Mucosa of rectum (tissue), 2 donors: ENCODE measurements around the gene THRAP3.

ENCODE experiments used
- H3K27ac ChIP-seq, 2 donors: one replicate each; pipeline ENCODE4 v1.7.0; 2013; ENCODE audit warnings: inconsistent platforms in 2 of 2, low read depth in 2 of 2, low read length in 2 of 2
- H3K27me3 ChIP-seq, 2 donors: one replicate each; pipeline ENCODE4 v1.7.0; 2013; ENCODE audit warnings: low read length in 2 of 2; ENCODE audit not compliant: control insufficient read depth in 2 of 2, insufficient read depth in 2 of 2
- H3K36me3 ChIP-seq, 2 donors: one replicate each; pipeline ENCODE4 v1.7.0; 2013; ENCODE audit warnings: low read length in 2 of 2; ENCODE audit not compliant: control insufficient read depth in 2 of 2, insufficient read depth in 2 of 2
- H3K4me1 ChIP-seq, 2 donors: one replicate each; pipeline ENCODE4 v1.7.0; 2013; ENCODE audit warnings: low read length in 2 of 2, mild to moderate bottlenecking in 1 of 2; ENCODE audit not compliant: control insufficient read depth in 2 of 2, insufficient read depth in 2 of 2
- H3K4me3 ChIP-seq, 2 donors: one replicate each; pipeline ENCODE4 v1.7.0; 2013; ENCODE audit warnings: low read length in 2 of 2
- H3K9ac ChIP-seq, 2 donors: one replicate each; pipeline ENCODE4 v1.7.0; 2013; ENCODE audit warnings: low read length in 2 of 2, low read depth in 1 of 2, mild to moderate bottlenecking in 1 of 2
- H3K9me3 ChIP-seq, 2 donors: one replicate each; pipeline ENCODE4 v1.7.0; 2013; ENCODE audit warnings: low read length in 2 of 2; ENCODE audit not compliant: control insufficient read depth in 2 of 2
- donor health status: healthy.
- donor health status: Normal muscosa, but diverticular disease.

THRAP3 gene

DNA sequence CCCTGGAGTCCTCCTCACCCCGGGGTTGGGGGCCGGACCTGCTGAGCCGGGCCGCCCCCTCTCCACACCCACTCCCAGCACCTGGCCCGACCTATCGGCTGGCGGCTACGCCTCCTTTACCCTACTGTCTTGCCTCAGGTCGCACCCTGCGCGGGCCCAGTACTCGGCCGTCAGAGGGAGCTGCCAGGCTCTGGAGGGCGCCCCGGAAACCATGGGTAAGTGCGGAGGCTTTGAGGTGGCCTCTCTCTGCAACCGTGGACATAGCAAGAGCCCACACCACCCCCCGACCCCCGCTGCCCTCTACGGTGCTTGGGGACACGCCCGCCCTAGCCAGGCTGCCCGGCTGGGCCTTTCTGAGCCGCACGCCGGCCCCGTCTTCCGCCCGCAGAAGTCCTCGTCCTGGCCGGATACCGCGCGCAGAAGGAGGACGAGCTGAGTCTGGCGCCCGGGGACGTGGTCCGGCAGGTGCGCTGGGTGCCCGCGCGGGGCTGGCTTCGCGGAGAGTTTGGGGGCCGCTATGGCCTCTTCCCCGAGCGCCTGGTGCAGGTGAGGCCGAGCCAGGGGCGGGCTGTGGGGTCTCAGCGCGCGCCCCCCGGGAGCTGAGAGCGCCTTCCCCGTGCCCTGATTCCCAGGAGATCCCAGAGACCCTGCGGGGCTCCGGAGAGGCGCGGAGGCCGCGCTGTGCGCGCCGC lies 82.1 kb downstream of the THRAP3 start, which contains the start of gene SH3D21:
Gene SH3D21 (plus strand): TSS at position 159 of the 692 bp plus-strand sequence. CDS start 53 bp downstream, at position 212.
- Histone ChIP-seq H3K9me3 (no peaks in the 10 kb centered on the region), H3K9ac (peak within 1 kb of the TSS; percentile 74 to 85), H3K27me3 (no peaks in the 10 kb centered on the region), H3K27ac (peak within 1 kb of the TSS; percentile 89 to 90), H3K4me3 (peak within 1 kb of the TSS; percentile 77 to 85), H3K36me3 (peaks cover 17 to 24% of the 10 kb centered on the region in 2 donors), H3K4me1 (peaks cover 13% of the 10 kb centered on the region in 2 donors)

- no peaks in the 10 kb centered on the region for H3K27me3 ChIP-seq
- no peaks in the 10 kb centered on the region for H3K9me3 ChIP-seq
- peak overlapping the region; percentile 74 to 85 for H3K9ac ChIP-seq
- peak overlapping the region; percentile 77 to 85 for H3K4me3 ChIP-seq
- peaks cover 11 to 18% of the 10 kb centered on the region in 2 donors for H3K36me3 ChIP-seq
- peaks cover 13% of the 10 kb centered on the region in 2 donors for H3K4me1 ChIP-seq
- H3K27ac ChIP-seq, result peak overlapping the region; percentile 89 to 90
Observed at GRCh38 chr1:36306902-36307456, 82.7 kb downstream of the THRAP3 start.

DNA sequence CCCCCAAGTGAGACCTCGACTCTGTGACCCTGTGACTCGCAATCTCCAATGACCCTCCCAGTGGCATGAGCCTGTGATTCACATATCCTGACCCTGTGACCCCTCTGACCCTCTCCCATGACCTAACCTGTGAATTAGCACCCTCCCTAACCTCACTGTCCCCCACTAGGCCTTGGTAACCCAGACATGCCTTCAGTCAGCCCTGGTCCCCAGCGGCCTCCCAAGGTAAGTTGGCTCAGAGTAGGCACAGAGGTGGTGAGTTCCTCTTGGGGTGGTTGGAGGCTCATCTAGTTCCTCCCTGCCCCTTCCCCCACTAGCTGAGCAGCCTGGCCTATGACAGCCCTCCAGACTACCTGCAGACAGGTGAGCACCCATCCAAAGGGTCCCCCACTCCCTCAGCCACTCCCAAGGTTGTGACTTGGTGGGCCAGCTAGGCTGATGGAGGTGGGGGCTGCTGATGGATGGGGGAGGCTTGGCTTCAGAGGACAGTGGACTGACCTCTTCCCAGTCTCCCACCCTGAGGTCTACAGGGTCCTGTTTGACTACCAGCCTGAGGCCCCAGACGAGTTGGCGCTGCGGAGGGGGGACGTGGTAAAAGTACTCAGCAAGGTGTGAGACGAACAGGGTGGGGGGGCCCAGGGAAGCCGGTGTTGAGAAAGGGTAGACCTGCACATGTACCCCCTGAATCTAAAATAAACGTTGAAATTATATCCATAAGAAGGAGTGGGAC lies 83.5 kb downstream of the THRAP3 start:
- Histone ChIP-seq H3K9me3 (no peaks in the 10 kb centered on the region), H3K27ac (no peak overlapping the region), H3K36me3 (peaks cover 5 to 10% of the 10 kb centered on the region in 2 donors), H3K9ac (no peak overlapping the region), H3K4me3 (peak overlapping the region; percentile 77 to 85), H3K4me1 (peaks cover 13% of the 10 kb centered on the region in 2 donors), H3K27me3 (no peaks in the 10 kb centered on the region)

DNA sequence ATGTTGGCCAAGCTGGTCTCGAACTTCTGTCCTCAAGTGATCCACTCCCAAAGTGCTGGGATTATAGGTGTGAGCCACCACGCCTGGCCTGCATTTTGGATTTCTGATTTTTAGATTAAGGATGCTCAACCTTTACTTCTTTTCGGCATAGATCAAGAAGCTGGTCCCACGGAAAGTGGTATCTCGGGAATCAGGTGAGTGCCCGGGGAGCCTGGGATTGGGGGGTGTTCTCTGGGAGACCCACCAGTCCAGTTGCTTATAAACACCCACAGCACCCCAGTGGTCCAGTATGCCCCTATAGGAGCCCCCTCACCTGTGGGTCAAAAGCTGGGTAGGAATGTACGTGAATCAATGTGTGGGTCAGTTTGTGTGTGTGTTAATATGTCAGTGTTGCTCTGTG lies 85.2 kb downstream of the THRAP3 start:
- Histone ChIP-seq H3K9ac (no peak overlapping the region), H3K27me3 (no peaks in the 10 kb centered on the region), H3K36me3 (peaks cover 0 to 2% of the 10 kb centered on the region in 2 donors), H3K4me1 (peaks cover 13% of the 10 kb centered on the region in 2 donors), H3K9me3 (no peaks in the 10 kb centered on the region), H3K4me3 (no peak overlapping the region), H3K27ac (no peak overlapping the region)

GRCh38 chr1:36320291-36320761 lies 96.1 kb downstream of the THRAP3 start:
- peak overlapping the region in 1 of 2 donors; percentile 0 for H3K27ac ChIP-seq
- no peaks in the 10 kb centered on the region for H3K9me3 ChIP-seq
- peak overlapping the region; percentile 54 to 56 for H3K4me3 ChIP-seq
- H3K4me1 ChIP-seq, result peaks cover 16% of the 10 kb centered on the region in 2 donors
- H3K27me3 ChIP-seq, result peaks cover 0 to 2% of the 10 kb centered on the region in 2 donors
- H3K36me3 ChIP-seq, result no peaks in the 10 kb centered on the region
- H3K9ac ChIP-seq, result peak overlapping the region in 1 of 2 donors; percentile 52

GRCh38 chr1:36320767-36321118 lies 96.5 kb downstream of the THRAP3 start:
- H3K9me3 ChIP-seq, result no peaks in the 10 kb centered on the region
- peaks cover 0 to 3% of the 10 kb centered on the region in 2 donors for H3K27me3 ChIP-seq
- H3K4me3 ChIP-seq, result peak overlapping the region; percentile 54 to 56
- H3K36me3 ChIP-seq, result no peaks in the 10 kb centered on the region
- peaks cover 16% of the 10 kb centered on the region in 2 donors for H3K4me1 ChIP-seq
- peak overlapping the region in 1 of 2 donors; percentile 52 for H3K9ac ChIP-seq
- H3K27ac ChIP-seq, result peak overlapping the region; percentile 0 to 79

DNA sequence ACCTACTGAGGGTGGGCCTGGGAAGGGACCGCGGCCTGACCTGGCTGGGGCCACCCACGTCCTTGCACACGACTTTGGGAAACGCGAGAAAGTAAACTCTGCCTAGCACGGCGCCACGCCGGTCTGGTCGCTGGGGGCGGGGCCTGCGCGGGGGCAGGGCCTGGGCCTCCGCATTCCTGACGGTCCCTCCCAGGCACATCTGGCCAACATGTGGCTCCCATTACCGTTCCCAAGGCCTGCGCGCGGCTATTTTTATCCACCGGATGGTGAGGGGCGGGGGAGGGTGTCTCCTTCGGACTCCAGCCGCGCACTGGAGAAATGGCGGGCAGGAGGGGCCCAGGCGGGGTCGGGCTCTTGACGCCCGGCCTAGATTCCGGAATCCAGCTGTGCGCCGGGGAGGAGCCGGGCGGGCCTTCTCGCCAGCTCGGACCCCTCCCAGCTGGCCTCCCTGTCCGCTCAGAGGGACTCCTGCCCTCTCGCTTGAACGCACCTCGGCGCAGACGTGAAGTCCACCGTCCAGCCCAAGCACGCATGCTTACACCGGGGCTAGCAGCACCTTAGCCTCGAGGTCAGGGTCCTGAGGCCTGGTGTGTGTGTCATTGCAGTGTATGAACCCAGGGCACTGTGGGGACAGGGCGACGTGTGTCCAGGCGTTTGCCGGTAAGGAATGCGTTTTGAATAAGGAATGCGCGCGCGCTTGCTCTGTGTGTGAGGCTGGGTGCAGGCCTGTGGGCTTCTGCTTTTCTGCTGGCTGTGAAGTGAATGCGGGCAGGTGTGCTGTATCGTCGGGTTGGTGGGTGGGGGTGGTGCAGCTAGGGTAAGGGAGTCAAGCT lies 97.1 kb downstream of the THRAP3 start:
- peak overlapping the region in 1 of 2 donors; percentile 52 for H3K9ac ChIP-seq

DNA sequence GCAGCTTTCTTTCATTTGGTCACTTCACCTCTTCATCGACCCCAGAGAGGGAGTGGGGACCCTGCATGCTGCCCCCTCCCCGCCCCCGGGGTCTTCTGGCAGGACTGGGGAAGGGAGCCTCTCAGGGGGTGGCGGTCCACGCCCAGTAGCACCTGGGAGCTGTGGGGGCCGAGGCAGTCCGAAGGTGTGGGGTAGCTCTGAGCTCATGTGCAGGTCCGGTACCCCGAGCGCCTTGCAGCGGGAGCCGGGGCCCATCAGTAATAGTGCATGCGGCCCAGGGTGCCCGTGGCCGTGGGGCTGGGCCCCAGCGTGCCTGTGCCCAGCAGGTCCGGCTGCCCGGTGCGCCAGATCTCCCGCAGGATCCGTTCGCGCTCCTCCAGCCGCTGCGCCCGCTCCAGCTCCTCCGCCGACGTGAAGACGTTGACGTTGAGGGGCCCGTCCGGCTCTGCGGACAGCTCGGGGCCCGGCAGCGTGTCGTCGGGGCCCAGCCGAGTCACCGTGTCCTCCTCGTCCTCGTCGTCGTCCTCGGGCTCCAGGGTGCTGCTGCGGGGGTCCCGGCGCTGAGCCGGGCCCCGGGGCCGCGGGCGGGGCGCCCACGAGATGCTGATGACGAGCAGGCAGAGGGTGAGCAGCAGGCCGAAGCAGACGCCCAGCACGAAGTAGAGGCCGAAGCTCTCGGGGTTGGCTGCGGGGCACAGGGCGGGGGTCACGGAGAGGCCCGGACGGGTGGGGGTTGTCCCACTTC lies 98.0 kb downstream of the THRAP3 start:
- H3K36me3 ChIP-seq, result no peaks in the 10 kb centered on the region
- no peaks in the 10 kb centered on the region for H3K9me3 ChIP-seq
- peak overlapping the region; percentile 56 to 79 for H3K27ac ChIP-seq
- H3K4me1 ChIP-seq, result peaks cover 16% of the 10 kb centered on the region in 2 donors
- peak overlapping the region; percentile 56 to 67 for H3K4me3 ChIP-seq
- peak overlapping the region in 1 of 2 donors; percentile 57 for H3K9ac ChIP-seq
- peaks cover 0 to 6% of the 10 kb centered on the region in 2 donors for H3K27me3 ChIP-seq

More for the DNA sequence above, 97.1 kb downstream of the THRAP3 start:
- Histone ChIP-seq H3K27me3 (peaks cover 0 to 6% of the 10 kb centered on the region in 2 donors), H3K4me1 (peaks cover 16% of the 10 kb centered on the region in 2 donors), H3K27ac (peak overlapping the region; percentile 25 to 79), H3K36me3 (no peaks in the 10 kb centered on the region), H3K9me3 (no peaks in the 10 kb centered on the region), H3K4me3 (peak overlapping the region; percentile 54 to 56)
